Measurements from ENCODE around the gene IQCE. TPM values are rescaled to one million over a fixed set of nuclear protein-coding genes. Genes with fewer than 3 reads are reported as not detected.
"Not testable (repeated sequence)": the region's sequence is repeated elsewhere in the genome, so short reads cannot be mapped to it uniquely, and the experiment has no call there.

Gene IQCE
- total RNA-seq, 1 donor from 2014 or later = 11.1 TPM

DNA sequence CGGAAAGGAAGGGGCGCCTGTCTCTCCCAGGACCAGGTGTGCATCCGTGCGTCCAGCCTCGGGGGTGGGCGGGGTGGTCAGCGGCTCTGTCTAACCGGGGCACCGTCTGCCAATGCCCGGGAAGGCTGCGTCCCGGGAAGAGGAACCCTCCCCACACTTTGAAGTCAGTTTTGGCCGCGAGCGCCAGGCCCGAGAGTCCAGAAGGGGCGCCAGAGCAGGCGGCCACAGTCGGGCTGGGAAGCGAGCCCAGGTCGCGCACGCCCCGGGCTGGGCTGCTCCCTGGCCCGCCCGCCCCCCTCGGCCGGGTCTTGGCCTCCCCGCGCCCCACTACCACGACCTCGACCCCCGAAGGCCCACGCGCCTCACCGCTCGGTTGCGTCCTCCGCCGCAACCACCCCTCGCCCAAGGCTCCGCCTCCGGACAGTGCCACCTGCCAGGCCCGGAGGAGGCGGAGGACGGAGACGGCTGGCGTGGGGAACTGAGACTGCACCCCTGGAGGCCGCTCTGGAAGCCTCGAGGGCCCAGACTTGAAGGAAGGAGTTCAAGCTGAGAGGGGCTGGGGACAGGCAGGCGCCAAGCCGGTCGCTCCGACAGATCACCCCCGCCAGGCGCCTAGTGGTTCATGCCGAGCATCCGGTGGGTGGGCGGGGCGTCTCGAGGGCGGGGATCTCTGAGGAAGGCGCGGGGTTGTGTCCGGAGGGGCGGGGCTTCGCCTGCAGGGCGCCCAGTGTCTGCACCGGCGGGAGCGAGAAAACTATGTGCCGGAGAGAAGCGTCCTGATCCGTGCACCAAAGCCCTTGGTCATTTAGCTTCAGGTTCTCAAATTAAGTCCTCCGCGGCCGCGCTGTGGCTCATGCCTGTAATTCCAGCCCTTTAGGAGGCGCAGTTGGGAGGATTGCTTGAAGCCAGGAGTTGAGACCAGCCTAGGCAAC, 3.4 kb upstream of the IQCE start, which contains the start of gene BRAT1:
Gene BRAT1 (minus strand): TSS at position 404 of the 932 bp plus-strand sequence. CDS start 1,093 bp downstream, outside the sequence.
- Mint-ChIP-seq H3K27ac (peak within 1 kb of the TSS; percentile 86), H3K27me3 (ENCODE audit: insufficient read depth) (no peaks in the 10 kb centered on the region), H3K4me1 (ENCODE audit: low read depth) (peaks cover 25% of the 10 kb centered on the region), H3K36me3 (ENCODE audit: low read depth) (peaks cover 20% of the 10 kb centered on the region), H3K4me3 (peak within 1 kb of the TSS; percentile 91), H3K9me3 (no peaks in the 10 kb centered on the region)
- intact Hi-C loops (cut with micrococcal nuclease) = loop anchor here (1.0 to 10.0 kb wide), 11 partner anchors 25 to 981 kb away; partner anchors contain the start of genes CHST12, EIF3B, GNA12 and GRIFIN
- DNase-seq (ENCODE audit: low spot score) = peak; percentile 87

DNA sequence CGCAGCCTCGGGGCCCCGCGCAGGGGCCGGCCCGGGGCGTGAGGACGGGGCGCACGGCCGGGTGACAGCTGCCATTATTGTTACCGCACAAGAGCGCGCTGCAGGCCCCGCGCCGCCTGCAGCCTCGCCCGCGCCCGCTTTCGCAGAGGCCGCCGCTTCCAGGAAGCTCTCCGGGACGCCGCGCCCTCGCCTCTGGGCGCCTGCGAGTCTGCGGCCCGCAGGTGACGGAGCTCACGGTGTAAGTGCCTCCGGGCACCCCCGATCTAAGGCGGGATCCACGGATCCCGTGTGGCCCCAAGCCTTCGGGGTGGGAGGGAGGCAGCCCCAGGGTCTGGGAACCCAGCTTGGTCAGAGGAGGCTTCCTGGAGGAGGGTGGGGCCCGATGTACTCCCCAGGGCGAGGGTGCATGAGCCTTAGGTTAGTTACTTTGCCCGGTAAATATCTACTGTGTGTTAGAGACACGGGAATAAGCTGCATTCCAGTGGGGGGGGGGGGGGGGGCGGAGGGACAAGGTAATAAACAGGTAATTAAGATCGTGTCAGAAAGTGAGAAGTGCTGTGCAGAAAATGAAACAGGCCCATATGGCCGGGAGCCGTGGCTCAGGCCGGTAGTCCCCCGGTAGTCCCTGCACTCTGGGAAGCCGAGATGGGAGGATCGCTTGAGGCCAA, 638 bp downstream of the IQCE start:
- peak; percentile 24 for DNase-seq (ENCODE audit: low spot score)
- Mint-ChIP-seq H3K4me1 (ENCODE audit: low read depth) (peaks cover 21% of the 10 kb centered on the region), H3K9me3 (no peaks in the 10 kb centered on the region), H3K4me3 (peak overlapping the region; percentile 78), H3K36me3 (ENCODE audit: low read depth) (no peaks in the 10 kb centered on the region), H3K27me3 (ENCODE audit: insufficient read depth) (no peaks in the 10 kb centered on the region), H3K27ac (no peak overlapping the region)
- intact Hi-C loops (cut with micrococcal nuclease) = loop anchor here (1.0 to 10.0 kb wide), 5 partner anchors 72 to 985 kb away; partner anchors contain the start of genes GNA12, PSMG3, SNX8 and TTYH3

DNA sequence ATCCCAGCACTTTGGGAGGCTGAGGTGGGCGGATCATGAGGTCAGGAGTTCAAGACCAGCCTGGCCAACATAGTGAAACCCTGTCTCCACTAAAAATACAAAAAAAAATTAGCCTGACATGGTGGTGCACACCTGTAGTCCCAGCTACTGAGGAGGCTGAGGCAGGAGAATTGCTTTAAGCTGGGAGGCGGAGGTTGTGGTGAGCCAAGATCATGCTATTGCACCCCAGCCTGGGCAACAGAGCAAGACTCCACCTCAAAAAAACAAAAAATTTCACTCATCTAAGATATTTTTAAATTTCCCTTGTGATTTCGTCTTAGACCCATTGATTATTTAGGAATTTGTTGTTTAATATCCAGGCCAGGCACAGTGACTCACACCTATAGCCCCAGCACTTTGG, 5.2 kb downstream of the IQCE start:
- H3K27me3 Mint-ChIP-seq (ENCODE audit: insufficient read depth); H3K9me3 Mint-ChIP-seq; H3K27ac Mint-ChIP-seq; intact Hi-C loops (cut with micrococcal nuclease); H3K4me3 Mint-ChIP-seq; DNase-seq (ENCODE audit: low spot score): not testable (repeated sequence)
- H3K36me3 Mint-ChIP-seq (ENCODE audit: low read depth) = peaks cover 10% of the 10 kb centered on the region
- peaks cover 20% of the 10 kb centered on the region for H3K4me1 Mint-ChIP-seq (ENCODE audit: low read depth)

DNA sequence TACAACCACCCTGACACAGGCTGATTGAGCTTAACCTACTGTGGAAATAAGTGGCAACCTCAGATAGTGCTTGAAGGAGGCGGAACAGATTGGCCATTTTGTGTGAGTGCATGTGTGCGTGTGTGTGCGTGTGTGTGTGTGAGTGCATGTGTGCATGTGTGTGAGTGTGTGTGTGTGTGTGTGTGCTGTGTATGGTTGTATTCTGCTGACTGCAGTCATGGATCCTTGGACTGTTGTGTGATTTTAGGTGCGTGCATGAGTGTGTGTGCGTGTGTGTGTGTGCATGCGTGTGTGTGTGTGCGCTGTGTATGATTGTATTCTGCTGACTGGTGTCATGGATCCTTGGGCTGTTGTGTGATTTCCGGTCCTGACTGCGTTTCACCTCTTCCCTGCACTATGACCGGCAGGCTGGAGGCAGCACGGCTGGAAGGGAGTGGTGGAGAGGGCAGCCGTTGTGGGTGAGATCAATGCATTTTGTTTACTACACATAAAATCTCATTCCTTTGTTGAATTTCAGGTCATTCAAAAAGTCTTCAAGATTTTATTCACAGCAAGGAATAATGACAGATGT, 6.3 kb downstream of the IQCE start:
- no peak for DNase-seq (ENCODE audit: low spot score)
- intact Hi-C loops (cut with micrococcal nuclease) = no loop called here
- peaks cover 10% of the 10 kb centered on the region for H3K36me3 Mint-ChIP-seq (ENCODE audit: low read depth)
- H3K4me1 Mint-ChIP-seq (ENCODE audit: low read depth) = peaks cover 16% of the 10 kb centered on the region
- no peak overlapping the region for H3K4me3 Mint-ChIP-seq
- no peak overlapping the region for H3K27ac Mint-ChIP-seq
- no peaks in the 10 kb centered on the region for H3K9me3 Mint-ChIP-seq
- H3K27me3 Mint-ChIP-seq (ENCODE audit: insufficient read depth) = no peaks in the 10 kb centered on the region

DNA sequence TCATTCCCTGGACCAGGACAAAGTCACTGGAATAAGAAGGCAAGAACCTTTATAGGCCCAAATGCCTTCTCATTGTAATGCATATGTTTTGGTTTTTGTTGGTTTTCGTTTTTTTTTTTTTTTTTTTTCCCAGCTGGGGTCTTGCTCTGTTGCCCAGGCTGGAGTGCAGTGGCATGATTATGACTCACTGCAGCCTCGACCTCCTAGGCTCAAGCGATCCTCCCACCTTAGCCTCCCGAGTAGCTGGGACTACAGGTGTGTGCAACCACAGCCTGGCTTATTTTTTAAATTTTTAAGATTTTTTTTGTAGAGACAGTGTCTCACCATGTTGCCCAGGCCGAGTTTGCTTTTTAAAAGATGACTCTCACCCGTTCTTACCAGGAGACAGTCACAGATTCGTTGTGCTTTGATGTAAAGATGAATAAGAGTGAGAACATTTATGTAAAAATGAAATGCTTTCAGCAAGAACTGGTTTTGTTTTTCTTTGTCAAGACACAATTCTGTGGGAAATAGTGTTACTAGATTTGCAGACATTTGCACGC, 7.6 kb downstream of the IQCE start:
- Mint-ChIP-seq H3K36me3 (ENCODE audit: low read depth) (peaks cover 10% of the 10 kb centered on the region), H3K4me3 (no peak overlapping the region), H3K27ac (no peak overlapping the region), H3K4me1 (ENCODE audit: low read depth) (peaks cover 14% of the 10 kb centered on the region), H3K9me3 (no peaks in the 10 kb centered on the region), H3K27me3 (ENCODE audit: insufficient read depth) (no peaks in the 10 kb centered on the region)
- intact Hi-C loops (cut with micrococcal nuclease) = no loop called here
- DNase-seq (ENCODE audit: low spot score) = no peak

DNA sequence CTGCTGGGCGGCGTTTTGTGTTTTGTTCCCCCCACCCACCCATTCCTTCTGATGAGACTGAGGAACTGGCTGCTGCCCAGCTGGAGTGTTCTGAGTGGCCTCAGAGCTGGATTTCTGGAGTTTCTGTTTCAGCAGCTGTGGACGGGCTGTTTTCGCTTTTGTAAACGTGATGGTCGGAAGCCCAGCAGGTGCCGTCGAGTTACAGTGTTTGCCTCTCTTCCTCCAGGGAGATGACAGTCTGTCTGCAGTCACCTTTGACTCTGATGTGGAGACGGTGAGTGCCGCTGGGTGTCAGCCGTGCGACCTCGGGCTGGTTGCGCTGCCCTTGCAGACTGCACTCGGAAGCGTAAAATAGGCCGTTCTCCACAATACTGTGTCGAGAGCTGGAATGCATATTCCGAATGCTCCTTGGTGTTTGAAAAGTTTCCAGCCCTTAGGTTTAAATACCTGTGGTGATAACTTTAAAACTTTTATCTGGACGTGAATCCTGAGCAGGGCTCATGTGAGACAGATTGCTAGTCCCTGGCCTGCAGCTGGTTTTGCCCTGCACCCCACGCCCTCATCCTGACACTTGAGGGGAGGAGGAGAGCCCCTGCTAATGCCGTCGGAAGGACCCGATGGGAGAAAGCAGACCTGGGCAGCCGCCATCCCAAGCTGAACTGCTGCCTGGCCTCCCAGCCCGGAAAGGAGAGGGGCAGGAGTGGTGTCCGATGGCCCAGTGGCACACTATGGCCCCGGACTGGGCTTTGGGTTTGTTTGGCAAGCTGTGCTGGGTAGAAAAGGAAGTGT, 8.3 kb downstream of the IQCE start:
- Mint-ChIP-seq H3K9me3 (no peaks in the 10 kb centered on the region), H3K27ac (no peak overlapping the region), H3K27me3 (ENCODE audit: insufficient read depth) (no peaks in the 10 kb centered on the region), H3K36me3 (ENCODE audit: low read depth) (peaks cover 10% of the 10 kb centered on the region), H3K4me3 (no peak overlapping the region), H3K4me1 (ENCODE audit: low read depth) (peaks cover 10% of the 10 kb centered on the region)
- intact Hi-C loops (cut with micrococcal nuclease) = no loop called here
- DNase-seq (ENCODE audit: low spot score) = no peak

DNA sequence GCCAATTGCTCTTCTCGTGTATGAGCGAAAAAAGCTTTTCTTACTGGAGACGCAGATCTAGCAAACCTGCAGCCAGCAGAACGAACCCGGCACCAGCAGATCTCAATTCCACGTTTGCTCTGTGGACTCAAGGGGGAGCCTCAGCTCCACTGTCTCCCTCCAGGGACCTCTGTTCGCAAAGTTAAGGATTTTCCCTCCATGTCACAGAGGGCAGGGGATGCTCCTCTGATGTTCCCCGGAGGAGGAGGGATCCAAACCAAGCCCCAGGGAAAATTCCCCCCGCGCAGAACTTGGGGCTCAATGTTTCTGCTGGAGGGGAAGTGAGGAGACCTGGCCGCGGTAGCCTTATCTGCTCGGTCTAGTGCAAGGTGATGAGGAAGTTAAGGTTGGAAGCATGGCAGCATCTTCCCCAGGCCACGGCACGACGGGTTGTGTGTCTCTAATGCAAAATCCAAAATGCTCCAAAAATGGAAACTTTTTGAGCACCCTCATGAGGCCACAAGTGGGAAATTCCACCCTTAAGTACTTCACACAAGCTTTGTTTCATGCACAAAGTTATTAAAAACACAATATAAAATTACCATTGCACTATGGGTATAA, 9.0 kb downstream of the IQCE start:
- no peaks in the 10 kb centered on the region for H3K9me3 Mint-ChIP-seq
- H3K4me1 Mint-ChIP-seq (ENCODE audit: low read depth) = peaks cover 3% of the 10 kb centered on the region
- H3K27me3 Mint-ChIP-seq (ENCODE audit: insufficient read depth) = no peaks in the 10 kb centered on the region
- peaks cover 10% of the 10 kb centered on the region for H3K36me3 Mint-ChIP-seq (ENCODE audit: low read depth)
- H3K27ac Mint-ChIP-seq = no peak overlapping the region
- intact Hi-C loops (cut with micrococcal nuclease) = no loop called here
- no peak overlapping the region for H3K4me3 Mint-ChIP-seq
- no peak for DNase-seq (ENCODE audit: low spot score)

DNA sequence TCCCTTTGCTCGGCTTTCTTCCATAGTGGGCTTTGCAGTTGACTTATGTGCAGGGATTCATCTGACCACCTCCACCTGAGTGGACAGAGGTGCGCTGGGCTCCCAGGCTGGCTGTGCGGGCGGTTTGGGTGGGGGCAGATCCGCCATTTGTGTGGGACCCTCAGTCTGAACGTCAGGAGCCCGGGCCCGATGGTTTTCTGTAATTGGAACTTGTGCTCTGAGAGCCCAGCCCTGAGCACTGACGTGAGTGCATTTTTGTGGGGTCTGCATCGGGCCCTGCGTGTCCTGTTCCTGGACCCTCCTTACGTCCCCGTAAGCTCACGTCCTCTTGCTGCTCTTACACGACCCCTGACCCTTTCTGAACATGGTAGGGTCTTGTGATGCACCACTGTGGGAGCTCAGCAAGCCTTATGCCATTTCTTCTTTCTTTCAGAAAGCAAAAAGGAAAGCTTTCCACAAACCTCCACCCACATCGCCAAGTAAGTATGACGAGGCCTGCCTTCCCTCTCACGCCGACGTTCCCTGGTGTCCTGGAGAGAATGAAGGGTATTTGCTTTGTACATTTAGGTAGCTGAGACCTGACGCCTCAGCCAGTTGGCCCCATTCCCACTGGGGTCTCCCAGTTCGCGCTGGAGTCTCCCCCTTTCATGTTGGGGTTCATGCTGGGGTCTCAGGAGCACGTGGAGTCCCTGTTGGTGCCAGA, 9.9 kb downstream of the IQCE start:
- Mint-ChIP-seq H3K4me3 (no peak overlapping the region), H3K4me1 (ENCODE audit: low read depth) (peaks cover 3% of the 10 kb centered on the region), H3K36me3 (ENCODE audit: low read depth) (peaks cover 15% of the 10 kb centered on the region), H3K27ac (no peak overlapping the region), H3K27me3 (ENCODE audit: insufficient read depth) (no peaks in the 10 kb centered on the region), H3K9me3 (no peaks in the 10 kb centered on the region)
- intact Hi-C loops (cut with micrococcal nuclease) = no loop called here
- DNase-seq (ENCODE audit: low spot score) = no peak

DNA sequence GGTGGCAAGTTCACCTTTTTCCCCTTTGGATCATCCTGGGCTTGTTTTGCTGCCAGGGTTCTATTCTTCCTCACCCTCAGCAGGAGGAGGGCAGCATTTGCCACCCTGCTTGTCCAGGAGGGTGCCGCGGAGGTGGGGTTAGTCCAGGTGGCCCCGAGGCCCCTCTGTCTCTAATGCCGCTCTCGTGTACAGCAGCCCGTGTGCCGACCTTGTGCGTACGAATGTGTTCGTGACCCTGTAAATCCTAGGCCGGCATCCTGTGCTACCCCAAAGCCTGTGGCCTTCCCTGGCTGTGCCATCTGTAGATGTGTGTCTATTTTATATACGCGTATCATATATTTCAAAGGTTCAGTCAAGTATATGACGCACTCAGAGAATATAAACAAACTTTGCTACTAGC, 10.6 kb downstream of the IQCE start:
- Mint-ChIP-seq H3K36me3 (ENCODE audit: low read depth) (peaks cover 18% of the 10 kb centered on the region), H3K4me3 (no peak overlapping the region), H3K27ac (no peak overlapping the region), H3K27me3 (ENCODE audit: insufficient read depth) (no peaks in the 10 kb centered on the region), H3K9me3 (no peaks in the 10 kb centered on the region), H3K4me1 (ENCODE audit: low read depth) (peaks cover 3% of the 10 kb centered on the region)
- no peak for DNase-seq (ENCODE audit: low spot score)
- intact Hi-C loops (cut with micrococcal nuclease) = no loop called here

DNA sequence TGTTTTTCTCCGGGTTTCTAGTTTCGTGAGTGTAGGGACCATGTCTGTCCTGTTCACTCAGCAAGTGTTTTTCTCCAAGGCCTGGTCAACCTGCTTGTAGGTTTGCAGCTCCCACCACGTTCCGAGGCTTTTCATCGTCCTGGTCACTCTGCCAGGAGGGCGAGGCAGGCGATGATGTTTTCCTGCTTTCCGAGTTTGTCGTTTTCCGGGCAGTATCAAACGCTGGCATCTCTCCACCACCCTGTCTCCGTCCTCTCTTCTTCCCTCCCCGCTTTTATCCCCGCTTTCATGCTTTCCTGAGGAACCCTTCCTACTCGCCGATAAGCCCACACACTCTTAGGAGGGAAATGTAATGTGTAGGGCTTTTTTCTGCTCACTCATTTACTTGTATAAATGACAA, 11.2 kb downstream of the IQCE start:
- Mint-ChIP-seq H3K27me3 (ENCODE audit: insufficient read depth) (no peaks in the 10 kb centered on the region), H3K4me1 (ENCODE audit: low read depth) (peaks cover 3% of the 10 kb centered on the region), H3K4me3 (no peak overlapping the region), H3K9me3 (no peaks in the 10 kb centered on the region), H3K27ac (no peak overlapping the region), H3K36me3 (ENCODE audit: low read depth) (peaks cover 19% of the 10 kb centered on the region)
- intact Hi-C loops (cut with micrococcal nuclease) = no loop called here
- no peak for DNase-seq (ENCODE audit: low spot score)

DNA sequence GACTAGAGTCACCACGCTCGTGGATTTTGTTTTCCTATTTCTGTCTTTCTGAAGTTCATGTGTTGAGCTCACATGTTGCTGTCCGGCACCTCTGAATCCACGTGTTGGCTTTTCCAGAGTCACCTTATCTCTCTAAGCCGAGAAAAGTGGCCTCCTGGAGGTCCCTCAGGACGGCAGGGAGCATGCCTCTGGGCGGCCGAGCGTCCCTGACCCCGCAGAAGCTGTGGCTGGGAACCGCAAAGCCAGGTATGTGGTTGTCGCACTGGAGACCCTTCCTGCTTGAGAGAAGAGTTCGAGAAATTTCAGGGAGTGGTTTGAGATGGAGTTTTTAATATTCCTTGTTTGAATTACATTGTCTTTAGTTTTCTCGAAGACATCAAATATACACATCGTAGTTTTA, 12.6 kb downstream of the IQCE start:
- Mint-ChIP-seq H3K4me3 (no peak overlapping the region), H3K27me3 (ENCODE audit: insufficient read depth) (no peaks in the 10 kb centered on the region), H3K27ac (no peak overlapping the region), H3K36me3 (ENCODE audit: low read depth) (peaks cover 12% of the 10 kb centered on the region), H3K4me1 (ENCODE audit: low read depth) (peaks cover 3% of the 10 kb centered on the region), H3K9me3 (no peaks in the 10 kb centered on the region)
- DNase-seq (ENCODE audit: low spot score) = no peak
- intact Hi-C loops (cut with micrococcal nuclease) = no loop called here
